ENCODE data around the gene CNN2.

Gene CNN2

DNA sequence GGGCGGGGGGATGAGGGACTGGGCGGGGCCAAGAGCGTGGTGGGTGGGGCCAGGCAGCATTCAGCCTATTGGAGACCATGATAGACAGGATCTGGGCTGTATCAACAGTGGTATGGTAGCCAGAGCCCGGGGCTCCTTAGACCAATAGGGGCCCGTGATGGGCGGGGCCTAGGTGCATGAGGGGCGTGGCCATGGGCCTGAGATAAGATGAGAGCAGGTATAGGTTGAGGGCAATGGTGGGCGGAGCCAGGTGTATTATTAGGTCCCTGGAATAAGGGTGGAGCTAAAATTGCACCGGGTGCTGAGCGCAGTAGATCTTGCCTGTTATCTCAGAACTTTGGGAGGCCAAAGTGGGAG, 18.8 kb downstream of the CNN2 start:
- no peak overlapping the region for H3K4me3 ChIP-seq (ENCODE audit: low read depth, low read length)
- TF ChIP-seq, protein P1, sequence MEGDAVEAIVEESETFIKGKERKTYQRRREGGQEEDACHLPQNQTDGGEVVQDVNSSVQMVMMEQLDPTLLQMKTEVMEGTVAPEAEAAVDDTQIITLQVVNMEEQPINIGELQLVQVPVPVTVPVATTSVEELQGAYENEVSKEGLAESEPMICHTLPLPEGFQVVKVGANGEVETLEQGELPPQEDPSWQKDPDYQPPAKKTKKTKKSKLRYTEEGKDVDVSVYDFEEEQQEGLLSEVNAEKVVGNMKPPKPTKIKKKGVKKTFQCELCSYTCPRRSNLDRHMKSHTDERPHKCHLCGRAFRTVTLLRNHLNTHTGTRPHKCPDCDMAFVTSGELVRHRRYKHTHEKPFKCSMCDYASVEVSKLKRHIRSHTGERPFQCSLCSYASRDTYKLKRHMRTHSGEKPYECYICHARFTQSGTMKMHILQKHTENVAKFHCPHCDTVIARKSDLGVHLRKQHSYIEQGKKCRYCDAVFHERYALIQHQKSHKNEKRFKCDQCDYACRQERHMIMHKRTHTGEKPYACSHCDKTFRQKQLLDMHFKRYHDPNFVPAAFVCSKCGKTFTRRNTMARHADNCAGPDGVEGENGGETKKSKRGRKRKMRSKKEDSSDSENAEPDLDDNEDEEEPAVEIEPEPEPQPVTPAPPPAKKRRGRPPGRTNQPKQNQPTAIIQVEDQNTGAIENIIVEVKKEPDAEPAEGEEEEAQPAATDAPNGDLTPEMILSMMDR (IDR thresholded peaks at IDR 0.05; ENCODE audit: low read depth, low read length, missing control alignments) = no peak
- no peak for DNase-seq (ENCODE audit: low read depth)
- in situ Hi-C loops (cut with HindIII; ENCODE audit: low sequenced_read_pairs) = no loop called here

DNA sequence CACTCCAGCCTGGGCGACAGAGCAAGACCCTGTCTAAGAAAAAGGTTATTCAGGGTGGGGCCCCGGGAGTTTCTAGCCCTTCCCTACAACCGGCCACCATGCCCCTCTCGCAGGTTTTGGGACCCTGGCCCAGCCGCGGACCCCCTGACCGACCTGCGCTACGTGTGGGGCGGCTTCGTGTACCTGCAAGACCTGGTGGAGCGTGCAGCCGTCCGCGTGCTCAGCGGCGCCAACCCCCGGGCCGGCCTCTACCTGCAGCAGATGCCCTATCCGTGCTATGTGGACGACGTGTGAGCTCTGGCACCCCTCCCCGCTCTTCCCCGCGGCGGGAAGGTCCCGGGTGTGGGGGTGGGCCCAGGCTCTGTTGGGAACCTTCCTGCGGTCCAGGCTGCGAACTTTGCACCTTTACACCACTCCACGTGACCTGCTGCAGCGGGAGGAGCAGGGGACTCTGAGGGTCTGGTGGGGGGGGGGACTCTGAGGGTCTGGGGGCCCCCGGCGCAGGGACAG, 19.8 kb downstream of the CNN2 start:
- TF ChIP-seq, protein P1 (IDR thresholded peaks at IDR 0.05; ENCODE audit: low read depth, low read length, missing control alignments) = no peak
- in situ Hi-C loops (cut with HindIII; ENCODE audit: low sequenced_read_pairs) = no loop called here
- H3K4me3 ChIP-seq (ENCODE audit: low read depth, low read length) = no peak overlapping the region
- DNase-seq (ENCODE audit: low read depth) = no peak

DNA sequence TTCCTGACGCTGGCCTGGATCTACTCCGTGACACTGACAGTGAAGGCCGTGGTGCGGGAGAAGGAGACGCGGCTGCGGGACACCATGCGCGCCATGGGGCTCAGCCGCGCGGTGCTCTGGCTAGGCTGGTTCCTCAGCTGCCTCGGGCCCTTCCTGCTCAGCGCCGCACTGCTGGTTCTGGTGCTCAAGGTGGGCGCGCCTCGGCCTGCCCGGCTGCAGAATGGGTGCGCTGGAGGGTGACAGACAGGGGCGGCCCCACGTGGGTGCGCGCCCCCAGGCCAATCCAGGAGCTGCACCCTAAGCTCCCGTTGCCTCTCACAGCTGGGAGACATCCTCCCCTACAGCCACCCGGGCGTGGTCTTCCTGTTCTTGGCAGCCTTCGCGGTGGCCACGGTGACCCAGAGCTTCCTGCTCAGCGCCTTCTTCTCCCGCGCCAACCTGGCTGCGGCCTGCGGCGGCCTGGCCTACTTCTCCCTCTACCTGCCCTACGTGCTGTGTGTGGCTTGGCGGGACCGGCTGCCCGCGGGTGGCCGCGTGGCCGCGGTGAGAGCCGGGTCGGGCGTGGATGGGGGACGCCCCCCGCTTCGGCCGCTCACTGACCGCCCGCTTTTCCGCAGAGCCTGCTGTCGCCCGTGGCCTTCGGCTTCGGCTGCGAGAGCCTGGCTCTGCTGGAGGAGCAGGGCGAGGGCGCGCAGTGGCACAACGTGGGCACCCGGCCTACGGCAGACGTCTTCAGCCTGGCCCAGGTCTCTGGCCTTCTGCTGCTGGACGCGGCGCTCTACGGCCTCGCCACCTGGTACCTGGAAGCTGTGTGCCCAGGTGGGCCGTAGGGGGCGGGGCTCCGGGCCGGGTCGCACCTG, 20.7 kb downstream of the CNN2 start:
- no peak overlapping the region for H3K4me3 ChIP-seq (ENCODE audit: low read depth, low read length)
- in situ Hi-C loops (cut with HindIII; ENCODE audit: low sequenced_read_pairs) = no loop called here
- TF ChIP-seq, protein P1 (IDR thresholded peaks at IDR 0.05; ENCODE audit: low read depth, low read length, missing control alignments) = no peak
- DNase-seq (ENCODE audit: low read depth) = no peak

DNA sequence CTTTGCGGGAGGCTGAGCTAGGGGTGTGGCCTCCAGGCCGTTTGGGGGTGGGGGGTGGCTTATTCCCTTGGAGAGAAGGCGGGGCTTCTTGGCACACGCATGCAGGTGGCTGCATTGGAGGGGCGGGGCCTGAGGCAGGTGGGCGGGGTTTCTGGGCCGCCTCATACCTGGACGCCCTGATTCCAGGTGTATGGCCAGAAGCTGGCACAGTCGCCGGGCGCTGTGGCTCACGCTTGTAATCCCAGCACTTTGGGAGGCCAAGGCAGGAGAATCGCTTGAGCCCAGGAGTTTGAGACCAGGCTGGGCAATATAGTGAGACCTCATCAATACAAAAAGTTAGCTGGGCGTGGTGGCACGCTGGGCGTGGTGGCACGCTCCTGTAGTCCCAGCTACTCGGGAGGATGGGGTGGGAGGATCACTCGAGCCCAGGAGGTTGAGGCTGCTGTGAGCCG, 21.3 kb downstream of the CNN2 start:
- no peak for DNase-seq (ENCODE audit: low read depth)
- H3K4me3 ChIP-seq (ENCODE audit: low read depth, low read length) = no peak overlapping the region
- in situ Hi-C loops (cut with HindIII; ENCODE audit: low sequenced_read_pairs) = no loop called here
- TF ChIP-seq, protein P1 (IDR thresholded peaks at IDR 0.05; ENCODE audit: low read depth, low read length, missing control alignments) = no peak

DNA sequence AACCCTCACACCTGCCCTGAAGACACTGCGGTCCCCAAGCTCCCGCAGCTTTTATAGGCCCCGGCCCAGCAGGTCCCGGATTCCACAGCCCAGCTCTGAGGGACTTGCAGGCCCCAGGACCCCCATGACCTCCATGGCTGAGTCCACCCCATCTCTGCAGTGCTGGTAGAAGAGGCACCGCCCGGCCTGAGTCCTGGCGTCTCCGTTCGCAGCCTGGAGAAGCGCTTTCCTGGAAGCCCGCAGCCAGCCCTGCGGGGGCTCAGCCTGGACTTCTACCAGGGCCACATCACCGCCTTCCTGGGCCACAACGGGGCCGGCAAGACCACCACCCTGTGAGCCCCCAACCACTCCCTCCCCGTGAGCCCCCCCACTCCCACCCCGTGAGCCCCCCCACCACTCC, 22.7 kb downstream of the CNN2 start:
- TF ChIP-seq, protein P1 (IDR thresholded peaks at IDR 0.05; ENCODE audit: low read depth, low read length, missing control alignments) = no peak
- in situ Hi-C loops (cut with HindIII; ENCODE audit: low sequenced_read_pairs) = no loop called here
- no peak overlapping the region for H3K4me3 ChIP-seq (ENCODE audit: low read depth, low read length)
- DNase-seq (ENCODE audit: low read depth) = no peak

DNA sequence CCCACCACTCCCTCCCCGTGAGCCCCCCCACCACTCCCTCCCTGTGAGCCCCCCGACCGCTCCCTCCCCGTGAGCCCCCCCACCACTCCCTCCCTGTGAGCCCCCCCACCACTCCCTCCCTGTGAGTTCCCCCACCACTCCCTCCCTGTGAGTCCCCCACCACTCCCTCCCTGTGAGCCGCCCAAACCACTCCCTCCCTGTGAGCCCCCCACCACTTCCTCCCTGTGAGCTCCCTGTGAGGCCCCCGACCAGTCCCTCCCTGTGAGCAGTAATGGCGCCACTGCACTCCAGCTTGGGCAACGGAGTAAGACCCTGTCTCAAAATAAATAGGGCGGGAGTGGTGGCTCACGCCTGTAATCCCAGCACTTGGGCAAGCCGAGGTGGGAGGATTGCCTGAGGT, 23.4 kb downstream of the CNN2 start:
- no peak overlapping the region for H3K4me3 ChIP-seq (ENCODE audit: low read depth, low read length)
- no peak for DNase-seq (ENCODE audit: low read depth)
- TF ChIP-seq, protein P1 (IDR thresholded peaks at IDR 0.05; ENCODE audit: low read depth, low read length, missing control alignments) = no peak
- in situ Hi-C loops (cut with HindIII; ENCODE audit: low sequenced_read_pairs) = no loop called here
